Activated CD4-positive, alpha-beta memory T cell treated with anti-CD3 and anti-CD28 coated beads for 36 hours (primary cell): Measurements from ENCODE around the gene ADAM33. TPM values are rescaled to one million over a fixed set of nuclear protein-coding genes. Genes with fewer than 3 reads are reported as not detected.

Experiments
- CTCF ChIA-PET: fragments of 350-600 bp; sonication (Branson Sonifier 250); formaldehyde crosslinking; loops from one replicate; lab custom pipeline; 2021; ENCODE audit warnings: antibody characterized with exemption, inconsistent platforms; lab: Charles Lee
- POLR2A ChIA-PET: fragments of 350-600 bp; sonication (Branson Sonifier 250); formaldehyde crosslinking; loops from one replicate; lab custom pipeline; 2021; ENCODE audit warnings: antibody characterized with exemption; lab: Charles Lee
- DNase-seq: peaks from one replicate; pipeline ENCODE4 v3.0.0-alpha.2; 2020
- H3K27ac Mint-ChIP-seq: one replicate; pipeline ENCODE4 v1.8.0; 2021; ENCODE audit warnings: mixed read lengths
- H3K27me3 Mint-ChIP-seq: one replicate; pipeline ENCODE4 v1.8.0; 2021; ENCODE audit warnings: mixed read lengths
- H3K36me3 Mint-ChIP-seq: one replicate; pipeline ENCODE4 v1.8.0; 2021; ENCODE audit warnings: mixed read lengths
- H3K4me1 Mint-ChIP-seq: one replicate; pipeline ENCODE4 v1.8.0; 2021; ENCODE audit warnings: low read depth, mixed read lengths
- H3K4me3 Mint-ChIP-seq: one replicate; pipeline ENCODE4 v1.8.0; 2021; ENCODE audit warnings: mild to moderate bottlenecking, mixed read lengths
- H3K9me3 Mint-ChIP-seq: one replicate; pipeline ENCODE4 v1.8.0; 2021; ENCODE audit warnings: mixed read lengths
- intact Hi-C: fragments of 100-400 bp; cut with micrococcal nuclease; formaldehyde crosslinking; loops from one replicate; pipeline ENCODE4 v1.15.1; 2023
- total RNA-seq, 2 experiments: library from RNA; stranded (reverse); gene quantifications; one replicate each; pipeline ENCODE4 v1.2.3, GENCODE V29; 2021

The ADAM33 gene
- total RNA-seq, 2 experiments from 2014 or later, result not detected

GRCh38 chr20:3627476-3627875, 54.3 kb downstream of the ADAM33 start:
- DNase-seq, result no peak
- no peak overlapping the region for H3K4me3 Mint-ChIP-seq
- H3K4me1 Mint-ChIP-seq, result no peaks in the 10 kb centered on the region
- POLR2A ChIA-PET, result no interaction called here
- no peak overlapping the region for H3K27ac Mint-ChIP-seq
- intact Hi-C loops, result no loop called here
- peaks cover 3% of the 10 kb centered on the region for H3K36me3 Mint-ChIP-seq
- no peaks in the 10 kb centered on the region for H3K27me3 Mint-ChIP-seq
- CTCF ChIA-PET, result no interaction called here
- no peaks in the 10 kb centered on the region for H3K9me3 Mint-ChIP-seq

- Mint-ChIP-seq H3K27me3 (no peaks in the 10 kb centered on the region), H3K4me3 (no peak overlapping the region), H3K9me3 (no peaks in the 10 kb centered on the region), H3K4me1 (no peaks in the 10 kb centered on the region), H3K36me3 (peaks cover 1% of the 10 kb centered on the region), H3K27ac (no peak overlapping the region)
- intact Hi-C loops, result no loop called here
- ChIA-PET POLR2A (interaction anchor here (0.5 kb wide), 1 partner anchor 90 kb away, joined by 4 read pairs; no protein-coding TSS in a partner anchor), CTCF (no interaction called here)
- DNase-seq, result no peak
Observed at GRCh38 chr20:3622406-3622805, 59.4 kb downstream of the ADAM33 start.

GRCh38 chr20:3621111-3621510, 60.7 kb downstream of the ADAM33 start:
- no peak for DNase-seq
- no peaks in the 10 kb centered on the region for H3K27me3 Mint-ChIP-seq
- intact Hi-C loops, result no loop called here
- H3K36me3 Mint-ChIP-seq, result no peaks in the 10 kb centered on the region
- H3K27ac Mint-ChIP-seq, result no peak overlapping the region
- no peaks in the 10 kb centered on the region for H3K4me1 Mint-ChIP-seq
- H3K4me3 Mint-ChIP-seq, result no peak overlapping the region
- ChIA-PET POLR2A (no interaction called here), CTCF (interaction anchor here (0.6 kb wide), 1 partner anchor 26 kb away, joined by 3 read pairs; no protein-coding TSS in a partner anchor)
- no peaks in the 10 kb centered on the region for H3K9me3 Mint-ChIP-seq

Other genes starting within 250 kb of the ADAM33 start
- 1 to 10 TPM; 7.3 to 7.8 TPM for gene ATRN, start 211.0 kb downstream of the ADAM33 start, total RNA-seq
- not detected for gene GFRA4, start 18.6 kb downstream of the ADAM33 start, total RNA-seq
- gene SIGLEC1, start 30.6 kb upstream of the ADAM33 start, total RNA-seq, result under 1 TPM in 1 of 2 experiments, not detected in 1; 0.07 TPM
- not detected for gene HSPA12B, start 50.7 kb upstream of the ADAM33 start, total RNA-seq
- 10 to 100 TPM; 50.6 to 51.4 TPM for gene ADISSP, start 85.7 kb upstream of the ADAM33 start, total RNA-seq
- under 1 TPM in 1 of 2 experiments, not detected in 1; 0.17 TPM for gene SPEF1, start 99.4 kb upstream of the ADAM33 start, total RNA-seq
- 10 to 100 TPM; 50.1 to 51.9 TPM for gene CENPB, start 104.7 kb upstream of the ADAM33 start, total RNA-seq
- gene CDC25B, start 114.3 kb upstream of the ADAM33 start, total RNA-seq, result 100 to 1,000 TPM; 120 to 128 TPM
- gene AP5S1, start 138.5 kb upstream of the ADAM33 start, total RNA-seq, result 1 to 10 TPM; 9.1 to 10.0 TPM
- gene MAVS, start 164.8 kb upstream of the ADAM33 start, total RNA-seq, result 10 to 100 TPM; 22.2 to 24.2 TPM
- gene PANK2, start 207.4 kb upstream of the ADAM33 start, total RNA-seq, result 10 to 100 TPM; 49.3 to 52.5 TPM